ENCODE data around the gene NUP210L.
A peak's percentile ranks its signal among the peaks of the same experiment; 100 is the strongest.
"Not testable (repeated sequence)": the region's sequence is repeated elsewhere in the genome, so short reads cannot be mapped to it uniquely, and the experiment has no call there.

Gene NUP210L

GRCh38 chr1:153990468-153991150, 164.3 kb downstream of the NUP210L start, which contains the start of gene RPS27:
Gene RPS27 (plus strand): TSS chr1:153990762. CDS start chr1:153990797, 35 bp downstream.
- peak; percentile 94 to 100 (median 99) for DNase-seq

DNA sequence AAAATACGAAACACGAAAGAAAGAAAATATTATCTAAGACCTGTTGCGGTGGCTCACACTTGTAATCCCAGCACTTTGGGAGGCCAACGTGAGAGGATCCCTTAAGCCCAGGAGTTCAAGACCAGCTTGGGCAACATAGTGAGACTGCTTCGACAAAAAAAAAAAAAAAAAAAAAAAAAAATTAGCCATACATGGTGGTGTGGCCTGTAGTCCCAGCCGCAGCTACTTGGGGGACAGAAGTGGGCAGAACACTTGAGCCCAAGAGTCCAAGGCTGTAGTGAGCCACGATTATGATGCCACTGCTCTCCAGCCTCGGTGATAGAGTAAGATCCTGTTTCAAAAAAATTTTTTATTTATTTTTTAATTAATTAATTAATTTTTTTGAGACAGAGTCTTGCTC, 167.3 kb downstream of the NUP210L start:
- DNase-seq, result no peak

DNA sequence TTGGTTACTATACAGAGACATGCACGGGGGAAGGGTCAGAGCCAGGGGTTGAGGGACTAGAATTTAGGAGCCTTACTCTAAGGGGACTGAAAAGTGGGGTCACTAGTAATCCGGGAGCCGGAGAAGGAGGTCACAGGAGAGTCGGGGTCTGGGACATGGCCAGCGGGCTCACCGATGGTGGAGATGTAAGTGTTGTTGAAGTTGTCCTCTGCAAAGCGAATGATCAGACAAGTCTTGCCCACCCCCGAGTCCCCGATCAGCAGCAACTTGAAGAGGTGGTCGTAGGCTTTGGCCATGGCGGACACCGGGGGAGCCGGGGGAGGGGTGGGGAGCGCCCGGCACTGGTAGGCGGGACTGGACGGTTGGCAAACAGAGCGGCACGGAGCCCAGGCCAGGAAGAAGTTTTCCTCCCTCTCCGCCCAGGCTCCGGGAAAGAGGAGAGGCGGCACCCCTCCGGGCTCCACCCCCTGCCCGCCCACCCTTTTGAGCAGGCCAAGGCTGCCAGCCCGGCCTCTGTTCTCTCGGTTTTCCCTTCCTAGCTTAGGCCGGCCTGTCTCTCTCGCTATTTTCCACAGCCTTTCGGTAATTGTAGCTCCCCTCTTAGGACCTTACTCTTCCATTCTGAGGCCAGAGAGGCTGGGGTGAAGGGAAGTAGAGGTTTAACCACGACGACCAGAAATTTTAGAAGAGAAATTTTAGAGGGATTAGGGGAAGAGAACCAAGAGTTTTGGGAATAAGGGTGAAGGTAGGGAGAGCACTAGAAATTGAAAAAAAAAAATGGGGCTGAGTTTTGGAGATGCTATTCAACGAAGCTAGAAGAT, 168.7 kb downstream of the NUP210L start, which contains the start of gene RAB13:
Gene RAB13 (minus strand): TSS at position 399 of the 821 bp plus-strand sequence. CDS start 103 bp downstream, at position 296.
- peak in 2 of 3 experiments; percentile 79 to 88 for DNase-seq

GRCh38 chr1:153985341-153985912, 169.4 kb downstream of the NUP210L start:
- no peak for DNase-seq

DNA sequence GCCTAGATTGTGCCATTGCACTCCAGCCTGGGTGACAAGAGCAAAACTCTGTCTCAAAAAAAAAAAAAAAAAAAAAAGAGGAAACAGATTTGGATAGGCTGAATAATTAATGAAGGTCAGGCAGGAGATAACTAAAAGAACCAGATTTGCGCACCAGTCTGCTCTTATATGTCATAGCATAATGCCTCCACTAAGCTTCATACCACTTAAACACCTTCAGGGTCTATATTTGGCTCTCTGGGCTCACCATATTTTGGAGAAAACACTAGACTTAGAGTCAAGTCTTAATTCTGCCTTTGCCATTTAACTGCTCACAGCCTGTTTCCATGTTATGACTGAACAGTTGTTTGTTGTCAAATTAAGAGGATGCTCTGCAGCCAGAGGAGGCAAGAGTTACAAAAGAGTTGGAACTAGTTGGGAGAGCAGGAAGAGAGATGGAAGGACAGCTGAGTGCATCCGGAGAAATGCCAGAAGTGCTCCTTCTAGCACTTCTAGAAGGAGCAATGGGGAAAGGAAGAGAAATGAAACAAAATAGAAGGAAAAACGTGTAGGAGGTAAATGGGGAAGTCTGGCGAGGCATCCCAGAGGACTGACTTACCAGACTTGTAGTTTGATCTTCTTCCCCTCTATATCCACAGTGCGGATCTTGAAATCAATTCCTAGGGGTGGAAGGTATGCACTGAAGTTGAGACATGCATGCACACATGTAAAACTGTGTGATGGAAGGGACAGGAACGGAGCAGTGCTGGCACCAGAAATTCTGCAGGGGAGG, 170.6 kb downstream of the NUP210L start:
- DNase-seq, result no peak

GRCh38 chr1:153981735-153982134, 173.1 kb downstream of the NUP210L start:
- not testable (repeated sequence) for DNase-seq

DNA sequence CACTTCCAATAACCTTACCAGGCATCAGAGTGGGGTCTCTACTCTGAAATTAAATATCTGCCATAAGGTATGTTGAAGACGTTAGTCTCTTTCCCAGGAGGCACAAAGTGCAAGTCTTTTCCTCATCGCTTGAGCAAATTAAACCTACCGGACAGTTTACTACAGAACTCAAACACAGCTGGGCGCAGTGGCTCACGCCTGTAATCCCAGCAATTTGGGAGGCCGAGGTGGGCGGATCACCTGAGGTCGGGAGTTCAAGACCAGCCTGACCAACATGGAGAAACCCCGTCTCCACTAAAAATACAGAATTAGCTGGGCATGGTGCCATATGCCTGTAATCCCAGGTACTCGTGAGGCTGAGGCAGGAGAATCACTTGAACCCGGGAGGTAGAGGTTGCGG, 175.8 kb downstream of the NUP210L start:
- DNase-seq, result not testable (repeated sequence)

- DNase-seq, result no peak
Measured at GRCh38 chr1:153978274-153978909, 176.5 kb downstream of the NUP210L start.

GRCh38 chr1:153977250-153978240, 177.3 kb downstream of the NUP210L start, which contains the start of gene JTB:
Gene JTB (minus strand): TSS chr1:153977674. CDS start chr1:153977252, 422 bp downstream.
- DNase-seq, result peak; percentile 91 to 97 (median 92)

DNA sequence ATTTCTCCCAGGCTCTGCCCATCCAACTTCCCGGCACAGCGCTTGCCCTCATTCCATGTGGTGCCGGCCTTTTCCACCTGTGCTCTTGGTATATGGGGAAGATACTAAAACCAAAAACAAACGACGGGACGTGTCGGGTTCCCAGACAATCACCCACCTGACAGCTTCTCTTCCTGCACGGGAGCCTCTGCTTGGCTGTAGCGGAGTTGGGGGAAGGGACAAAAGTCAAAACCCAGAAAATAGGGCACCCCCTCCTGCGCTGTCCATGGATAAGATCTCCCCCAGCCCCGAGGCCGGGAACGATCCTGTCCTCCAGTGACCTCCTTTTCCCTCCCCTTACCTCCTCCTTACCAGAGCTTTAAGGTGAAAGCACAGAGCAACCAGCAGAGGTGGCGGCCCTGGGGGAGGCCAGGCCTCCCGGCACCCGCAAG, 178.0 kb downstream of the NUP210L start:
- DNase-seq, result peak in 1 of 3 experiments; percentile 54

GRCh38 chr1:153973525-153973924, 181.3 kb downstream of the NUP210L start:
- DNase-seq, result no peak

DNA sequence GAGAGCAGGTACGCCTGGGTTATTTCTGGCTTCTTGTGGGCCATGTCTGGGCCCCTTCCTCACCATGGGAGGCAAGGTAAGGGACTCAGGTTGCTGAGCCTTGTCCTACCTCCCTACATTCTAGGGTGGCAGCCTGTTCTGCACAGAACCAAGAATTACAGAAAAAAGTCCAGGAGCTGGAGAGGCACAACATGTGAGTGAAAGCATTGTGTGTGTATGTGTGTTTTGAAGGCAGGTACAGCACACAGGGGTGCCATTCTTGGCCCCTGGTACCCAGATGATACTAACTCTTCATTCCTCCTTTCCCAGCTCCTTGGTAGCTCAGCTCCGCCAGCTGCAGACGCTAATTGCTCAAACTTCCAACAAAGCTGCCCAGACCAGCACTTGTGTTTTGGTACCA, 181.8 kb downstream of the NUP210L start:
- DNase-seq, result no peak

DNA sequence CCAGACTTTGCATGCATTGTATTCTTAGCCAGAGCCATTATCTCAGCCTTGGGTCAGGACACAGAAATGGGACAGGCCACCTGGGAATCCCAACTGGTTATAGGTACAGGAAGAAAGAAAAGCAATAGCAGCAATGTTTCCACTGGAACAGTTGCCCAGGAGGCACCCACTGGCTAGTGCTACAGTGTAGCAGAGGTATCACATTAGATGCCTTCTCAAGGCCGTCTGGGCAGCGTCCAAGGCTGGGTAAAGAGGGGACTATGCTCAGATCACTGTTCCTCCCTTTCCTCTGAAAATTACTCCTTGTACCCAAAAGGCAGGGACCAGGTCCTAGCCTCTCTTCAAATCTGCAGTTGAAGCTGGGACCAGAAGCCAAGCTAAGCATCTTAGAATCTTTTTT, 184.5 kb downstream of the NUP210L start:
- no peak for DNase-seq

DNA sequence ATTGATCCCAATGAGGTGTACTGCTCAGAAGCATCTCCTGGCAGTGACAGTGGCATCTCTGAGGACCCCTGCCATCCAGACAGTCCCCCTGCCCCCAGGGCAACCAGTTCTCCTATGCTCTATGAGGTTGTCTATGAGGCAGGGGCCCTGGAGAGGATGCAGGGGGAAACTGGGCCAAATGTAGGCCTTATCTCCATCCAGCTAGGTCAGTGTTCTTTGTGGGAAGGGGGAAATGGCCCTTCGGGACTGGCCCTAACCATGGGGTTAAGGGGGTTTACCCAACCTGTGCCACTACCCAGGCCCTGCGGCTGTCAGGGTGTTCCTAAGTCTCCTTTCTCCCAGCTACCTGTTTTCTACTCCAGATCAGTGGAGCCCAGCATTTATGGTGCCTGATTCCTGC, 185.9 kb downstream of the NUP210L start:
- no peak for DNase-seq

DNA sequence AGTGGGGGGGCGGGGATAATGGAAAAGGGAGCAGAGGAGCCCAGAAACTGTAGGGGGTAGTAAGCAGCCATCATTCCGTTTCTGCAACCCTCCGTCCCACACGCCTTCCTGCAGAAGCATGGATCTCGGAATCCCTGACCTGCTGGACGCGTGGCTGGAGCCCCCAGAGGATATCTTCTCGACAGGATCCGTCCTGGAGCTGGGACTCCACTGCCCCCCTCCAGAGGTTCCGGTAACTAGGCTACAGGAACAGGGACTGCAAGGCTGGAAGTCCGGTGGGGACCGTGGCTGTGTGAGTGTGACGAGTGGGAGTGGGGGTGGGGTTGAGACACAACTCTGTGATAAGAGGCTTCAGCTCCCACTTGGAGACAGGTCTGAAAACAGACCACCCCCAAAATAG, 186.5 kb downstream of the NUP210L start:
- DNase-seq, result peak in 2 of 3 experiments; percentile 44 to 60

GRCh38 chr1:153968000-153968363, 186.9 kb downstream of the NUP210L start:
- peak in 1 of 3 experiments; percentile 89 for DNase-seq

- peak; percentile 96 to 100 (median 99) for DNase-seq
Measured at GRCh38 chr1:153967107-153967999, 187.5 kb downstream of the NUP210L start, which contains the start of gene CREB3L4. Gene CREB3L4 (plus strand): TSS chr1:153967902. CDS start chr1:153968526, 624 bp downstream.

DNA sequence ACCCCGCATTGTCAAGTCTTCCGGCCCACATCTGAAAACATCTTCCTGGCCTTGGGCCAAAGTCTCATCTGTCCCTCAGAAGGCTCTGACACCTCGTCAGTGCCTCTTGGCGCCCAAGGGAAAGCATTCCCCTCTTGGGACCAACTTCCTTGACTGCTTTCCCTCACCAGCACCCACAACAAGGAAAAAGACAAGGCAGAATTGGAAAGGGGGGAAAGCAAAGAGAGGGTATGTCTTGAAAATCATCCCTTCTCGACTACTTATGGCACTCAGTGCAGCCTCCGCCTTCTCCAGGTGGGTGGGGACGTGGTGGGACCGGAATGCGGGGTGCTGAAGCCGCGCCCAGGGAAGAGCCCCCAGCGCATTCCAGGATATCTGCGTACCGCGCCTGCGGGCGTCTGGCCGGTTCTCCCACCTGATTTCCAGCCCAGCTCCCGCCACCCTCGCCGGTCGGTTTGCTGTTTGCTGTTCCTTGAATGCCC, 191.0 kb downstream of the NUP210L start:
- no peak for DNase-seq

All from NCI-H1417 (cell line).